Measurements from ENCODE around the gene PPP1R27. TPM values are rescaled to one million over a fixed set of nuclear protein-coding genes. Genes with fewer than 3 reads are reported as not detected.
A peak's percentile ranks its signal among the peaks of the same experiment; 100 is the strongest.

The PPP1R27 gene
- total and polyA plus RNA-seq, 9 of the 15 experiments (the other 6 are each of a cell fraction or from before 2014, with no cell fraction given) = 0.29 to 6.9 (median 1.5) TPM; not detected in 2

DNA sequence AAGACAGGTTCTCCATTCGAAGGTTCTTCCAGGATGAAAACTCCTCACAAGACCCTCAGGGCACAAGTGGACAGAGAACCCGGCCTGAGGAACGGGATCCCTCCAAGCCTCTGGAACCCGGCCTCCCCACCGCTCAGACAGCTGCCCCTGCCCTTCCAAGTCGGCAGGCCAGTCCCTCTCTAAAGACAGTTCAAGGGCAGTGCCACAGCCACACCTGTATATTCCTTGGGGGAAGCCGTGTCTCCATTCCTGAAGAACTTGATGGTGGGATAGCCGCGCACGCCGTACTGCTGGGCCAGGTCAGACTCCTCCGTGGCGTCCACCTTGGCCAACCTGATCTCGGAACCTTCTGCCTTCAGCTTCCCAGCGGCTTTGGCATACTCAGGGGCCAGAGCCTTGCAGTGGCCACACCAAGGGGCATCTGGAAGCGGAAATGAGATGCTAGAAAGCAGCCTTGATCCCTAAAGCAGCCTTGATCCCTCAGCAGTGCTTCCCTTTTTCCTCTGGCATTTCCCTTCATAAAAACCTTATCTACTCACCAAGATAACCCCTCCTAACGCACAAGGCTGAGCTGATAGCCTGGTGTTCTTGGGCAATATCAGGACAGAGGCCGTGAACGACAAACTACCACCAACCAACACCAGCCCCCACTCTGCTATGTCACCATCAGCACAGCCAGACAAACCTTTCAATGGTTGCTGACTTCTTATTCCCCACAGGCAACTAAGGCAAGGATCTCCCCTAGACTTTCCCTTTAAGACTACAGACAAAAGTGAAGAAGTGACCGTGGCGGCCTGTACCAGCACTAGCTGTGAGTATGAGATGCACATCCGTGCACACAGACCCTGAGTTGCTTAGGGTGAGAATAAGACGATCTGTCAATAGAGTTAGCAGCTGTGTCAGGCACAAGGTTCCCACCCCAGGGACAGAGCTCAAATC, 24.4 kb upstream of the PPP1R27 start (continued):
- TF ChIP-seq SP1 (CRISPR knock-in tag; IDR thresholded peaks at IDR 0.05) = peak; percentile 50; the same call in 1 of the 2 replicates
- TF ChIP-seq MXI1 (IDR thresholded peaks at IDR 0.05; ENCODE audit: low read depth, low read length) = no peak
- no peak for TF ChIP-seq JUNB (CRISPR knock-in tag; conservative IDR thresholded peaks at IDR 0.05)
- TF ChIP-seq NR1H2 (CRISPR knock-in tag; IDR thresholded peaks at IDR 0.05) = no peak
- TF ChIP-seq SREBF1 (IDR thresholded peaks at IDR 0.05; ENCODE audit: borderline replicate concordance, low read depth, low read length) = no peak
- no peak for TF ChIP-seq CCNT2 (IDR thresholded peaks at IDR 0.05; ENCODE audit: borderline replicate concordance, extremely low read depth, insufficient read length, low read depth, low read length)
- TF ChIP-seq ZNF124 (CRISPR knock-in tag; IDR thresholded peaks at IDR 0.05) = no peak
- no peak for TF ChIP-seq NCOA4 (IDR thresholded peaks at IDR 0.05; ENCODE audit: partially characterized antibody)
- TF ChIP-seq FOXK2 (conservative IDR thresholded peaks at IDR 0.05 in 1 of 2, IDR thresholded peaks at IDR 0.05 in 1 of 2; ENCODE audit: low read depth in 2 of 2) = no peak
- TF ChIP-seq TBP (optimal IDR thresholded peaks at IDR 0.05; ENCODE audit: low read depth, low read length) = peak; percentile 76
- TF ChIP-seq ZNF830 (CRISPR knock-in tag; IDR thresholded peaks at IDR 0.05) = no peak
- TF ChIP-seq SMAD4 (CRISPR knock-in tag; conservative IDR thresholded peaks at IDR 0.05) = no peak
- peak; percentile 36; the same call in 1 of the 2 replicates for TF ChIP-seq POLR2A (conservative IDR thresholded peaks at IDR 0.05)
- TF ChIP-seq, protein P1, sequence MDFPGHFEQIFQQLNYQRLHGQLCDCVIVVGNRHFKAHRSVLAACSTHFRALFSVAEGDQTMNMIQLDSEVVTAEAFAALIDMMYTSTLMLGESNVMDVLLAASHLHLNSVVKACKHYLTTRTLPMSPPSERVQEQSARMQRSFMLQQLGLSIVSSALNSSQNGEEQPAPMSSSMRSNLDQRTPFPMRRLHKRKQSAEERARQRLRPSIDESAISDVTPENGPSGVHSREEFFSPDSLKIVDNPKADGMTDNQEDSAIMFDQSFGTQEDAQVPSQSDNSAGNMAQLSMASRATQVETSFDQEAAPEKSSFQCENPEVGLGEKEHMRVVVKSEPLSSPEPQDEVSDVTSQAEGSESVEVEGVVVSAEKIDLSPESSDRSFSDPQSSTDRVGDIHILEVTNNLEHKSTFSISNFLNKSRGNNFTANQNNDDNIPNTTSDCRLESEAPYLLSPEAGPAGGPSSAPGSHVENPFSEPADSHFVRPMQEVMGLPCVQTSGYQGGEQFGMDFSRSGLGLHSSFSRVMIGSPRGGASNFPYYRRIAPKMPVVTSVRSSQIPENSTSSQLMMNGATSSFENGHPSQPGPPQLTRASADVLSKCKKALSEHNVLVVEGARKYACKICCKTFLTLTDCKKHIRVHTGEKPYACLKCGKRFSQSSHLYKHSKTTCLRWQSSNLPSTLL (IDR thresholded peaks at IDR 0.05) = no peak
- no peak for TF ChIP-seq ZNF277 (CRISPR knock-in tag; IDR thresholded peaks at IDR 0.05; ENCODE audit: borderline replicate concordance)
- no peak for TF ChIP-seq ZNF175 (CRISPR knock-in tag; IDR thresholded peaks at IDR 0.05; ENCODE audit: low read depth)
- TF ChIP-seq BCOR (IDR thresholded peaks at IDR 0.05) = no peak
- TF ChIP-seq NR2C2 (CRISPR knock-in tag; IDR thresholded peaks at IDR 0.05) = no peak; the same call in 1 of the 2 replicates
- TF ChIP-seq NR2C2 (tag; IDR thresholded peaks at IDR 0.05) = no peak
- TF ChIP-seq POLR3A (IDR thresholded peaks at IDR 0.05; ENCODE audit: borderline replicate concordance, extremely low read depth, insufficient read depth, insufficient read length) = no peak
- TF ChIP-seq PRPF4 (IDR thresholded peaks at IDR 0.05; ENCODE audit: insufficient read depth, low read depth, low read length, poor library complexity, severe bottlenecking) = no peak
- TF ChIP-seq ZFP1 (CRISPR knock-in tag; IDR thresholded peaks at IDR 0.05) = no peak
- TF ChIP-seq, protein P2, sequence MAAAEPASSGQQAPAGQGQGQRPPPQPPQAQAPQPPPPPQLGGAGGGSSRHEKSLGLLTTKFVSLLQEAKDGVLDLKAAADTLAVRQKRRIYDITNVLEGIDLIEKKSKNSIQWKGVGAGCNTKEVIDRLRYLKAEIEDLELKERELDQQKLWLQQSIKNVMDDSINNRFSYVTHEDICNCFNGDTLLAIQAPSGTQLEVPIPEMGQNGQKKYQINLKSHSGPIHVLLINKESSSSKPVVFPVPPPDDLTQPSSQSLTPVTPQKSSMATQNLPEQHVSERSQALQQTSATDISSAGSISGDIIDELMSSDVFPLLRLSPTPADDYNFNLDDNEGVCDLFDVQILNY (CRISPR knock-in tag; IDR thresholded peaks at IDR 0.05) = no peak
- TF ChIP-seq, protein P3, sequence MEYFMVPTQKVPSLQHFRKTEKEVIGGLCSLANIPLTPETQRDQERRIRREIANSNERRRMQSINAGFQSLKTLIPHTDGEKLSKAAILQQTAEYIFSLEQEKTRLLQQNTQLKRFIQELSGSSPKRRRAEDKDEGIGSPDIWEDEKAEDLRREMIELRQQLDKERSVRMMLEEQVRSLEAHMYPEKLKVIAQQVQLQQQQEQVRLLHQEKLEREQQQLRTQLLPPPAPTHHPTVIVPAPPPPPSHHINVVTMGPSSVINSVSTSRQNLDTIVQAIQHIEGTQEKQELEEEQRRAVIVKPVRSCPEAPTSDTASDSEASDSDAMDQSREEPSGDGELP (CRISPR knock-in tag; IDR thresholded peaks at IDR 0.05; ENCODE audit: borderline replicate concordance) = no peak
